Superior temporal gyrus (tissue), 1 donor: Measurements from ENCODE around the gene POU2F2.

Experiments used
- DNase-seq: peaks from one replicate; pipeline ENCODE4 v3.0.0-alpha.2; 2016; ENCODE audit errors: extremely low spot score

Gene POU2F2

GRCh38 chr19:42132030-42132628 lies at the start of gene POU2F2:
Gene POU2F2, minus strand, starts transcription at chr19:42132446. Its CDS starts 35 bp downstream, at chr19:42132411.
- no peak for DNase-seq

GRCh38 chr19:42178791-42179674 lies 46.8 kb upstream of the POU2F2 start:
- no peak for DNase-seq

GRCh38 chr19:42177686-42178019 lies 45.4 kb upstream of the POU2F2 start:
- no peak for DNase-seq

GRCh38 chr19:42176990-42177685 lies 44.9 kb upstream of the POU2F2 start:
- DNase-seq: peak; percentile 69

GRCh38 chr19:42176649-42176989 lies 44.4 kb upstream of the POU2F2 start:
- DNase-seq: no peak

- peak; percentile 49 for DNase-seq
Observed at GRCh38 chr19:42175952-42176648, 43.9 kb upstream of the POU2F2 start.

- DNase-seq: no peak
Observed at GRCh38 chr19:42174958-42175734, 42.9 kb upstream of the POU2F2 start.

GRCh38 chr19:42174188-42174587 lies 41.9 kb upstream of the POU2F2 start:
- no peak for DNase-seq

- DNase-seq: no peak
Observed at GRCh38 chr19:42173695-42174094, 41.4 kb upstream of the POU2F2 start.

GRCh38 chr19:42172261-42172660 lies 40.0 kb upstream of the POU2F2 start:
- no peak for DNase-seq

- no peak for DNase-seq
Observed at GRCh38 chr19:42170715-42171114, 38.5 kb upstream of the POU2F2 start.

GRCh38 chr19:42169486-42170413 lies 37.5 kb upstream of the POU2F2 start:
- DNase-seq: no peak

GRCh38 chr19:42168206-42168605 lies 36.0 kb upstream of the POU2F2 start:
- DNase-seq: no peak

GRCh38 chr19:42166316-42166715 lies 34.1 kb upstream of the POU2F2 start:
- no peak for DNase-seq

- no peak for DNase-seq
Observed at GRCh38 chr19:42165146-42165545, 32.9 kb upstream of the POU2F2 start.

GRCh38 chr19:42161616-42162263 lies 29.5 kb upstream of the POU2F2 start:
- DNase-seq: no peak

- no peak for DNase-seq
Observed at GRCh38 chr19:42159942-42160341, 27.7 kb upstream of the POU2F2 start.

GRCh38 chr19:42158926-42159325 lies 26.7 kb upstream of the POU2F2 start:
- DNase-seq: no peak

- DNase-seq: no peak
Observed at GRCh38 chr19:42156571-42156970, 24.3 kb upstream of the POU2F2 start.

- DNase-seq: no peak
Observed at GRCh38 chr19:42155796-42156195, 23.6 kb upstream of the POU2F2 start.
